Lung (tissue), 12 donors: ENCODE results near the gene HEY2. TPM values are rescaled to one million over a fixed set of nuclear protein-coding genes. Genes with fewer than 3 reads are reported as not detected.

ENCODE experiments used
- ATAC-seq: fragments of 200-7000 bp; cut with Tn5 transposase; one replicate; pipeline ENCODE4 v1.9.1; 2020; ENCODE audit warnings: moderate number of reproducible peaks; ENCODE audit not compliant: insufficient read depth, low FRiP score
- DNase-seq, 3 donors: peaks; one replicate each; pipeline ENCODE4 v3.0.0-alpha.2; 2013 to 2017
- H3K27ac ChIP-seq, 2 donors: one replicate each; pipeline ENCODE4 v1.5.1; 2013; ENCODE audit warnings: mild to moderate bottlenecking in 2 of 2, moderate library complexity in 2 of 2, control low read depth in 1 of 2, inconsistent platforms in 1 of 2, low read depth in 1 of 2, low read length in 1 of 2
- H3K27me3 ChIP-seq, 3 donors: one replicate each; pipeline ENCODE4 v1.5.1; 2013; ENCODE audit warnings: low read length in 2 of 3; ENCODE audit not compliant: control insufficient read depth in 3 of 3, insufficient read depth in 3 of 3
- H3K36me3 ChIP-seq, 4 donors: one replicate each; pipeline ENCODE4 v1.5.1; 2013; ENCODE audit warnings: low read length in 4 of 4, mild to moderate bottlenecking in 1 of 4, moderate library complexity in 1 of 4; ENCODE audit not compliant: control insufficient read depth in 4 of 4, insufficient read depth in 4 of 4
- H3K4me1 ChIP-seq, 5 donors: one replicate each; pipeline ENCODE4 v1.5.1; 2013; ENCODE audit warnings: low read length in 5 of 5, mild to moderate bottlenecking in 2 of 5, moderate library complexity in 1 of 5; ENCODE audit not compliant: control insufficient read depth in 5 of 5, insufficient read depth in 5 of 5
- H3K4me3 ChIP-seq: one replicate; pipeline ENCODE4 v1.5.1; 2013; ENCODE audit warnings: mild to moderate bottlenecking, control low read depth, moderate library complexity
- H3K9ac ChIP-seq, 2 donors: one replicate each; pipeline ENCODE4 v1.5.1; 2013; ENCODE audit warnings: low read length in 2 of 2, control low read depth in 1 of 2; ENCODE audit not compliant: insufficient read depth in 1 of 2
- H3K9me3 ChIP-seq, 4 donors: one replicate each; pipeline ENCODE4 v1.5.1; 2013; ENCODE audit warnings: low read length in 3 of 4, mild to moderate bottlenecking in 1 of 4, moderate library complexity in 1 of 4; ENCODE audit not compliant: control insufficient read depth in 4 of 4, insufficient read depth in 3 of 4
- CTCF ChIP-seq: IDR thresholded peaks from 2 replicates; pipeline ENCODE4 v1.5.1; 2012; ENCODE audit warnings: mild to moderate bottlenecking; ENCODE audit errors: control extremely low read depth, extremely low read depth
- WGBS, 2 donors: extraction: QIAGEN DNeasy Blood & Tissue Kit; methylation state at CpG; one replicate each; pipeline ENCODE4 v1.1.7; 2013; 5-methylcytosine and 5-hydroxymethylcytosine counted together
- polyA plus RNA-seq, 2 donors: library from polyadenylated mRNA; stranded (reverse); fragments of 200-250 nt; gene quantifications; one replicate each; pipeline ENCODE4 v1.2.1, GENCODE V29; 2013
- total RNA-seq, 2 donors: library from RNA; depleted of rRNA in 1 of 2; stranded (reverse); fragments of >200 nt in 1 of 2; gene quantifications; one replicate each; pipeline ENCODE4 v1.2.1, GENCODE V29; 2014 to 2021
- donor health status: control.
- donor health status: control.
- donor health status: Bipolar disorder and iron deficiency.
- donor health status: healthy.
- donor health status: DM: yes; HTN: yes; CAD: no.

Gene HEY2
- total and polyA plus RNA-seq, 4 donors, result 1.0 to 5.2 (median 1.5) TPM

GRCh38 chr6:125806813-125807212 is 57.4 kb downstream of the HEY2 start:
- Histone ChIP-seq H3K27me3 (no peaks in the 10 kb centered on the region), H3K9me3 (no peaks in the 10 kb centered on the region), H3K36me3 (no peaks in the 10 kb centered on the region), H3K9ac (no peak overlapping the region), H3K4me3 (no peak overlapping the region), H3K4me1 (peaks cover 0 to 13% (median 0%) of the 10 kb centered on the region in 5 donors), H3K27ac (no peak overlapping the region)
- DNase-seq, result no peak
- TF ChIP-seq CTCF, result no peak
- no peak for ATAC-seq
- 44 to 73% methylated on average over 4 of the region's 4 CpGs for WGBS, 2 donors

GRCh38 chr6:125807293-125807692 is 57.9 kb downstream of the HEY2 start:
- Histone ChIP-seq H3K36me3 (no peaks in the 10 kb centered on the region), H3K9ac (no peak overlapping the region), H3K9me3 (no peaks in the 10 kb centered on the region), H3K4me3 (no peak overlapping the region), H3K4me1 (peaks cover 0 to 12% (median 0%) of the 10 kb centered on the region in 5 donors), H3K27me3 (no peaks in the 10 kb centered on the region), H3K27ac (no peak overlapping the region)
- ATAC-seq, result no peak
- no peak for TF ChIP-seq CTCF
- DNase-seq, result no peak
- WGBS, 2 donors, result 84 to 87% methylated on average over 4 of the region's 4 CpGs

- no peak overlapping the region for H3K27ac ChIP-seq
- no peak for TF ChIP-seq CTCF
- H3K9me3 ChIP-seq, result no peaks in the 10 kb centered on the region
- DNase-seq (no peak), ATAC-seq (no peak)
- H3K36me3 ChIP-seq, result no peaks in the 10 kb centered on the region
- WGBS, 2 donors, result 66 to 68% methylated on average over 4 of the region's 4 CpGs
- H3K4me3 ChIP-seq, result no peak overlapping the region
- H3K4me1 ChIP-seq, result peaks cover 0 to 14% (median 2%) of the 10 kb centered on the region in 5 donors
- no peak overlapping the region for H3K9ac ChIP-seq
- H3K27me3 ChIP-seq, result no peaks in the 10 kb centered on the region
These were observed 58.6 kb downstream of the HEY2 start for GRCh38 chr6:125808060-125808459.

GRCh38 chr6:125808591-125808990 is 59.2 kb downstream of the HEY2 start:
- Histone ChIP-seq H3K4me3 (no peak overlapping the region), H3K9ac (no peak overlapping the region), H3K9me3 (no peaks in the 10 kb centered on the region), H3K4me1 (peaks cover 0 to 15% (median 2%) of the 10 kb centered on the region in 5 donors), H3K27ac (no peak overlapping the region), H3K36me3 (no peaks in the 10 kb centered on the region), H3K27me3 (no peaks in the 10 kb centered on the region)
- TF ChIP-seq CTCF, result no peak
- no peak for ATAC-seq
- DNase-seq, result no peak
